Thyroid gland (tissue), 4 donors: ENCODE results near the gene SMIM22.

Experiments
- CTCF ChIP-seq, 6 experiments: fragments of 200-600 bp in 3 of 6; fragments of 450-650 bp in 3 of 6; sonication (generic) in 3 of 6; IDR thresholded peaks; one replicate each; pipeline ENCODE4 v1.5.1; 2016 to 2019; ENCODE audit warnings: antibody characterized with exemption in 6 of 6, mild to moderate bottlenecking in 2 of 6, inconsistent platforms in 1 of 6, moderate library complexity in 1 of 6
- POLR2A ChIP-seq, 2 donors: fragments of 450-650 bp; IDR thresholded peaks; one replicate each; pipeline ENCODE4 v1.6.1; 2017; ENCODE audit warnings: antibody characterized with exemption in 2 of 2, mild to moderate bottlenecking in 2 of 2, moderate library complexity in 1 of 2

GRCh38 chr16:4833584-4833983 is 38.4 kb downstream of the SMIM22 start:
- TF ChIP-seq CTCF (IDR thresholded peaks at IDR 0.05) (no peak), POLR2A (IDR thresholded peaks at IDR 0.05) (no peak)
